ENCODE measurements around the gene SCAMP3.

The SCAMP3 gene

DNA sequence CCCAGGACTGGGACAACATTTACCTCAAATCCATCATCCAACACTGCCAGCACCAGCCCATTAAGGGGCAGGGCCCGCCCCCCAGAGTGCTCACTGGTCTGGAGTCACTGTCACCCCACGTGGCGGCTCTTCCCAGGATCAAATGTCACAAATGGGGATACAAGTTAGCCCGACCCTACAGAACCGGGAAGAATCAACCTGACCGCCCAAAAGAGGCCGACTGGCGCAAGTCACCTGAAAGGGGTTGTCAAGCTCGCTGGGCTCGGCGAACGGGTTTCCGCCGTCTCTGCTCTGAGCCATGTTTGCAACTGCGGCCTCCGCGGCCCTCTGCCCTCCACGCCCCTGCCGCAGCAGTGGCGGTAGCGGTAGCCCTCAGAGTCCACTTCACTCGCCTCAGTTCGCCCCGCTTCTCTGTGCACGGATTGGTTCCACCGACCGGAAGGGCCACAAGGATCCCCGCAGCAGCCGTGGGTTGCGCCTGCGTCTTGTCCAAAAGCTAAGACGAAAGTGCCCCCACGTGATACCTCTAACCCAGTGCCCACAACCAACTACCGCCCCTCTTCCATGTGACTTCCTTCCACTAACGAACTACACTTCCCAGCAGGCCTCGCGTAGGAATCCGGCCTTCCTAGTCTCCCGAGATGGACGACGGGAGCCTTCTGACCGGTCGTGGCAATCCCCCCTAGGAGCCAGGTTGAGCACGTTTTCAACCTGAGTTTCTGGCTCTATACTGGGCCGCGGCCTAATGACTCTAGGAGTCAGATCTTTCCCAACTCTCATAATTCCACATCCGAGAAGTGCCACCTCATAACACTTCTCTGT is at the start of gene SCAMP3:
SCAMP3 (minus strand) TSS at position 509 of the 822 bp plus-strand sequence; CDS start at position 300, 209 bp downstream.
- Mint-ChIP-seq H3K27ac (ENCODE audit: low read depth) (peak within 1 kb of the TSS; percentile 91), H3K4me1 (peaks cover 35% of the 10 kb centered on the region), H3K36me3 (ENCODE audit: insufficient read depth) (peaks cover 57% of the 10 kb centered on the region), H3K9me3 (no peaks in the 10 kb centered on the region), H3K4me3 (peak within 1 kb of the TSS; percentile 93), H3K27me3 (no peaks in the 10 kb centered on the region)
- DNase-seq (ENCODE audit: low spot score in 2 of 2) (peak; percentile 59 to 70), ATAC-seq (replicated peaks; ENCODE audit: extremely low read depth, poor library complexity, severe bottlenecking) (peak; percentile 99)

DNA sequence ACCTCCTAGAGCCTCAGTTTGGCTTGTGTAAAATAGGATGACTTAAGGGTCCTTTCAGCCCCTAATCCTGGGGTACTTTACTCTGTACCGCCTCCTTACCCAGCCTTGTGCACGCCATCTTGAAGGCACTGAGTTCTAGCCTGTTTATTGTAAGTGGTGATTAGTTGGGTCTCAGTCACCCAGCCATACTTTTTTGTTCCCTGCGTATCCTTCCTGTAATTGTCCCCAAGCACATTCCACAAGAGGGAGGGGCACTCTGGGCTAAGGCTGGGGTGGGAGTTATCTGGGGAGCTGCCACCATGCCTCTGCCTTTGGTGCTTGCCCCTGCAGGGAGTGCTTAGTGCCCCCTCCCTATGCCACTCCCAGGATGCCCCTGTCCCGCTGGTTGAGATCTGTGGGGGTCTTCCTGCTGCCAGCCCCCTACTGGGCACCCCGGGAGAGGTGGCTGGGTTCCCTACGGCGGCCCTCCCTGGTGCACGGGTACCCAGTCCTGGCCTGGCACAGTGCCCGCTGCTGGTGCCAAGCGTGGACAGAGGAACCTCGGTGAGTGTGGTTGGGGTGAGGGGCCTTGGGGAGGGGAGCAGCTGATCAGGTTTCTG is 47.4 kb upstream of the SCAMP3 start:
- Mint-ChIP-seq H3K36me3 (ENCODE audit: insufficient read depth) (peaks cover 19% of the 10 kb centered on the region), H3K9me3 (no peaks in the 10 kb centered on the region), H3K4me3 (peak overlapping the region; percentile 91), H3K4me1 (peaks cover 27% of the 10 kb centered on the region), H3K27ac (ENCODE audit: low read depth) (peak overlapping the region; percentile 97), H3K27me3 (no peaks in the 10 kb centered on the region)
- DNase-seq (ENCODE audit: low spot score in 2 of 2) (no peak), ATAC-seq (replicated peaks; ENCODE audit: extremely low read depth, poor library complexity, severe bottlenecking) (no peak)

DNA sequence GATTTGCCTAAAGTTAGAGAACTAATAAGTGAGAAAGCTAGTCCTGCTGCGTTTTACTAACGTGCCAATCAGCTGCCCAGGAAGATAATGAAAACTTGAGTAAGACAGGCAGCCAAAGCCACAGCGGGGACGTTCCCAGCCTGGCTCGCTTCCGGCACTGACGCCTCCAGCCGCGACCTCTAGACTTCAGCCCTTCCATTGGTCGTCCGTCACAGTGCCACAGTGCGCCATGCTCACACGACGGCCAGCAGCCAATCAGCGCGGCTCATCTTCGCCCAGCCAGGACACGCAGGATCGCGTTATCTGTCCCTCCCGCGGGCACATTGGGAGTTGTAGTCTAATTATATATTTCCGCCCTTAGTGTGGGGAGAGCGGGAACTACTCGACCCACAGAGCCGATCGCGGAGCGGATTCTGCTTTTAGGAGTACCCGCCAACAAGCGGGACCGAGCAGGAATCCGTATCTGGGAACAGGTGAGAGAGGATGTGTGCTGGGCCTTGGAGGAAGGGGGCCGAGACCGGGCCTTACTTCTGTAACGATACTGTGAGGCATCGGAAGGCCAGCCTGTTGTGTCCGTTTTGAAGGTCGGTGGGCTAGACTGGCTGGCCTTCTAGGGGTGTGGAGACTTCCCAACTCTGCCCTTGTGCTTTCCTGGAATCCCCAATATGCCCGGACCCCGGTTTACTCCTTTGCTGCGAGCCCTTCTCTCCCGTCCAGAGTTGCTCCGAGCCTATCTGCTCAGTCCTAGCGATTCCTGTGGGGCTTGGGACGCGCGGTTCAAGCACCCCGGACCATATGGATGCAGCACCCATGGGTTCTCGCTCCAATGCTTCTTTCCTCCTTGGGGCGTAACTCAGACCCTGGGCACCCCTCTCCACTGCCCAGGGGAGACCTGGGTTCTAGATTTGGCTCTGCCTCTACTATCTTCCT is 46.6 kb upstream of the SCAMP3 start, which contains the start of gene FDPS:
FDPS (plus strand) TSS at position 374 of the 930 bp plus-strand sequence. CDS start 924 bp downstream, outside the sequence.
- Mint-ChIP-seq H3K4me1 (peaks cover 27% of the 10 kb centered on the region), H3K36me3 (ENCODE audit: insufficient read depth) (peaks cover 16% of the 10 kb centered on the region), H3K27ac (ENCODE audit: low read depth) (peak within 1 kb of the TSS; percentile 97), H3K27me3 (no peaks in the 10 kb centered on the region), H3K9me3 (no peaks in the 10 kb centered on the region), H3K4me3 (peak within 1 kb of the TSS; percentile 91)
- peak; percentile 99 for ATAC-seq (replicated peaks; ENCODE audit: extremely low read depth, poor library complexity, severe bottlenecking)
- DNase-seq (ENCODE audit: low spot score in 2 of 2), result peak; percentile 85 to 96

DNA sequence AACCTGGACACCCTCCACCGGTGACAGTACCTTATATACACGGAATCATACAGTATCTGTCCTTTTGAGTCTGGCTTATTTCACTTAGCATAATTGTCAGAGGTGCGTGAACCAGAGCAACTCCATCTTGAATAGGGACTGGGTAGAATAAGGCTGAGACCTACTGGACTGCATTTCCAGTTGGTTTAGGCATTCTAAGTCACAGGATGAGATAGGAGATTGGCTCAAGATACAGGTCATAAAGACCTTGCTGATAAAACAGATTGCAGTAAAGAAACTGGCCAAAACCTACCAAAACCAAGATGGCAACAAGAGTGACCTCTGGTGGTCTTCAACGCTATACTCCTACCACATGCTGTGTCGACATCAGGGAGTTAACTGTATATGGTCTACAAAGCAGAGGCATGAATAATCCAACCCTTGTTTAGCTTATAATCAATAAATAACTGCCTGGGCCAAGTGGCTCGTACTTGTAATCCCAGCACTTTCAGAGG is 45.1 kb upstream of the SCAMP3 start:
- DNase-seq (ENCODE audit: low spot score in 2 of 2) (no peak), ATAC-seq (replicated peaks; ENCODE audit: extremely low read depth, poor library complexity, severe bottlenecking) (no peak)
- Mint-ChIP-seq H3K27ac (ENCODE audit: low read depth) (no peak overlapping the region), H3K4me1 (peaks cover 27% of the 10 kb centered on the region), H3K27me3 (no peaks in the 10 kb centered on the region), H3K36me3 (ENCODE audit: insufficient read depth) (peaks cover 14% of the 10 kb centered on the region), H3K4me3 (no peak overlapping the region), H3K9me3 (no peaks in the 10 kb centered on the region)

DNA sequence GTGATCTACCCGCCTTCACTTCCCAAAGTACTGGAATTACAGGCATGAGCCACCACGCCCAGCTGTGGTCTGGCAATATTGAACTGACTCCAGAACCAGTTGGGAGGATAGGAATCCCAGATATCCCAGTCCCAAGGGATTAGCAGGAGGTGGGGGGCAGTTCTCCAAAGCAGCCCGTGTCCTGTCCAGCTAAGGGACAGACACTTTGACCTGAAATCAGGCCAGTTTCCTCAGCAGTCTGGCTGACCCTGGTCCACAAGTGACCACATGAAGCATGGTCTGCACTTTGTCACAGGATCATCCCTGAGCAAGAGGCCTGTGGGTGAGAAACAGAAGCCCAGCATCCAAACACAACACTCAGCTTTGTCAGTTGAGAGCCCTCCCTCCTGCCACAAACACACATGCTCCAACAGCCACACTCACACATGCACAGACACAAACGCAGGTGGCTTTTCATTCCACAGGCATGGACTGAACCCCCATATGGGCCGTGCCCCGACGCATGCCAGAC is 43.8 kb upstream of the SCAMP3 start:
- H3K4me1 Mint-ChIP-seq, result peaks cover 23% of the 10 kb centered on the region
- H3K27ac Mint-ChIP-seq (ENCODE audit: low read depth), result no peak overlapping the region
- H3K9me3 Mint-ChIP-seq, result no peaks in the 10 kb centered on the region
- H3K27me3 Mint-ChIP-seq, result no peaks in the 10 kb centered on the region
- H3K36me3 Mint-ChIP-seq (ENCODE audit: insufficient read depth), result peaks cover 7% of the 10 kb centered on the region
- DNase-seq (ENCODE audit: low spot score in 2 of 2) (no peak), ATAC-seq (replicated peaks; ENCODE audit: extremely low read depth, poor library complexity, severe bottlenecking) (no peak)
- no peak overlapping the region for H3K4me3 Mint-ChIP-seq

DNA sequence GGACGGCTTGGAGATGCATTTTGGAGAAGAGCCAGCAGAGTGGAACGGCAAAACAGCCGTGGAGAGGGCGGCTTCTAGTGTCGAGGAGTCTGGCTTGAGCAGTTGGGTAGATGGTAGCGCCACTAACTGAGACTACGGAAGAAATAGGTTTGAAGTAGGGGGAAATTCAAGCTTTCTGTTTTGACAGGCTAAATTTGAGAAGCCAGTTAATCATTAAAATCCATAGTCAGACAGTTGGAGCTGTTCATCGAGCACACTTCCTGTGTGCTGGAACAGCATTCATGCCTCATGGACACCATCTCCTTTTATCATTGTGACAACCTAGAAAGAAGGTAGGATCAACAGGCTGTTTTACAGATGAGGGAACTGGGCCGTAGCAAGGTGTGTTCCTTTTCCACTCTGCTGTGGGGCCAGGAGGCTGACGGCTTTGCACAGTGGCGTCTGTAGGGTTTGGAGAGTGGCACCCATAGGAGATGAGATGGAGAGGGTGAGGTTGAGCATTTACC is 42.5 kb upstream of the SCAMP3 start:
- H3K9me3 Mint-ChIP-seq, result no peaks in the 10 kb centered on the region
- DNase-seq (ENCODE audit: low spot score in 2 of 2) (no peak), ATAC-seq (replicated peaks; ENCODE audit: extremely low read depth, poor library complexity, severe bottlenecking) (no peak)
- H3K4me3 Mint-ChIP-seq, result no peak overlapping the region
- H3K27ac Mint-ChIP-seq (ENCODE audit: low read depth), result no peak overlapping the region
- H3K4me1 Mint-ChIP-seq, result peaks cover 16% of the 10 kb centered on the region
- no peaks in the 10 kb centered on the region for H3K27me3 Mint-ChIP-seq
- H3K36me3 Mint-ChIP-seq (ENCODE audit: insufficient read depth), result peaks cover 7% of the 10 kb centered on the region

DNA sequence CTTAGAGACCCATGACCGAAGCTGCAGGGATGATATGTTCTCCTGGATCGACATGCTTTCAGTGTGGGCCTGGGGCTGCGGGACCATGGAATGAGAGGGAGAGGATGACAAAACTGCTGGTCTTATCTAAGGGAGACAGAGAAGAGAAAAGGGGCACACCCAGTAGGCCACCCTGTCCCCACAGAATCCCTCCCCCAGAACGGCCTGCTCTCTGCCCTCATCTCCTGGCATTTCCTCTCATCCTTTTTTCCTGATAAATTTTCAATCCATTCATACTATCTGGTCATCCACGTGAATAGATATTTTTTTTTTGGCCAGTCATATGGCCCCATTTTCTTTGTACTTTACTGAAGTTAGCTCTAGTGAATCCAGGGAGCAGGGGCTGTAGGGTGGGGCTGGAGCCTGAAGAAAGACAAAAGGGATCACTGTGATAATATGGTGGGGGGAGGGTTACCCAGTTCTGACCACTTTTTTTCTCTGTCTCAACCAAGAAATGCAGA is 39.2 kb upstream of the SCAMP3 start, which contains the start of gene PKLR:
PKLR (minus strand) TSS at position 97 of the 500 bp plus-strand sequence; CDS start at position 54, 43 bp downstream.
- Mint-ChIP-seq H3K27ac (ENCODE audit: low read depth) (no peak within 1 kb of the TSS), H3K27me3 (peaks cover 18% of the 10 kb centered on the region), H3K9me3 (no peaks in the 10 kb centered on the region), H3K36me3 (ENCODE audit: insufficient read depth) (peaks cover 1% of the 10 kb centered on the region), H3K4me1 (no peaks in the 10 kb centered on the region), H3K4me3 (no peak within 1 kb of the TSS)
- ATAC-seq (replicated peaks; ENCODE audit: extremely low read depth, poor library complexity, severe bottlenecking) (no peak), DNase-seq (ENCODE audit: low spot score in 2 of 2) (no peak)

DNA sequence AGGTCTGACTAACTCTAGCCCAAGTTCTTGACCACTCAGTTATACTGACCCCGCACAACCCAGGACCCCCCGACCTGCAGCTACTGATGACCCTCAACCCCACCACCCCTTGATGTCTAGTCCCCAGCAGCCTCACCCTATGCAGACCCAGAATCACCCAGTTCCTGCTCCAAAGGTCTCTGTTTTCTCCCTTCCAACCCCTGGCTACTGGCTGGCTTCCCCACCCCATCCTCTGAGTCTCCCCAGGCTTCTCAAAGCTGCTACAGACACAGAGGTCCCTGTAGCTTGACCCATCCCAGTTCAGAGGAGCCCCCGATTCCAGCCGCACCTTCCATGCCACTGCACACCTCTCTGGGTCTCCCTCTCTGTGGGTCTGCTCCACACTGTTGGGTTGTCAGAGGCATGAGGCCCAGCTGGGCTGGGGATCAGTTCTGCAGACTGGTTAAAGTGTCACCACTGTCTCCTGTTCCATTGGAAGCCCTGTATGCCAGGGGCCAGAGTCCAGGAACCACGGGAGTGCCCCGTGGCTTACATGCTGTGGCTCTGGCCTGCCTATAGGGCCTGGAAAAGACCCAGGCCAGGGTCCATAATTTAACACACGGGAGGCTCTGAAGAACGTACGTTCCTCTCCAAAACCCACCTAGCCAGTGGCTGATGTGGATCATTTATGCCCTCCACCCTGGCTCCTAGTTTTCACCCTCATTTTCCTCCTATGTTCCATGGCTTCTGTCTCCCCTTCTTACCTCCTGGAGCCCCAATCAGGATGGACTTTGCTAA is 38.6 kb upstream of the SCAMP3 start:
- Mint-ChIP-seq H3K36me3 (ENCODE audit: insufficient read depth) (peaks cover 1% of the 10 kb centered on the region), H3K4me1 (no peaks in the 10 kb centered on the region), H3K4me3 (no peak overlapping the region), H3K27me3 (peaks cover 25% of the 10 kb centered on the region), H3K27ac (ENCODE audit: low read depth) (no peak overlapping the region), H3K9me3 (no peaks in the 10 kb centered on the region)
- ATAC-seq (replicated peaks; ENCODE audit: extremely low read depth, poor library complexity, severe bottlenecking) (no peak), DNase-seq (ENCODE audit: low spot score in 2 of 2) (no peak)

DNA sequence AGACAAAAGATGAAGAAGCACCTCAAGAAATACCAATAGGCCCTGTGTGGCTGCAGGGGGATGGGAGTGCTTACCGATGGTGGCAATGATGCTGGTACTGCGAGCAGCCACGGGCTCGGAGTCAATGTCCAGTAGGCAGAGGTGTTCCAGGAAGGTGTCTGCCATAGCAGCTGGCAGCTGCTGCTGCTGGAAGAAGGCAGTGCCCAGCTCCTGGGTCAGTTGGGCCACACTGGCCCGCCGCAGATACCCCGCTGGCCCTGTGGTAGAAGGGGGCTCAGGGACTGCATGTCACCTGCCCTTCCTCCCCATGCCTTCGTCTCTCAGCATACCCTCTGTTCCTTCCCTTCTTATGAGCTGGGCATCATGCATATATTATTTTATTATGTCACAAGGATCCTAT is 37.9 kb upstream of the SCAMP3 start:
- no peak for ATAC-seq (replicated peaks; ENCODE audit: extremely low read depth, poor library complexity, severe bottlenecking)
- Mint-ChIP-seq H3K27ac (ENCODE audit: low read depth) (no peak overlapping the region), H3K27me3 (peaks cover 32% of the 10 kb centered on the region), H3K4me3 (no peak overlapping the region), H3K4me1 (peaks cover under 1% of the 10 kb centered on the region), H3K36me3 (ENCODE audit: insufficient read depth) (peaks cover 1% of the 10 kb centered on the region), H3K9me3 (no peaks in the 10 kb centered on the region)
- DNase-seq (ENCODE audit: low spot score in 2 of 2), result no peak

DNA sequence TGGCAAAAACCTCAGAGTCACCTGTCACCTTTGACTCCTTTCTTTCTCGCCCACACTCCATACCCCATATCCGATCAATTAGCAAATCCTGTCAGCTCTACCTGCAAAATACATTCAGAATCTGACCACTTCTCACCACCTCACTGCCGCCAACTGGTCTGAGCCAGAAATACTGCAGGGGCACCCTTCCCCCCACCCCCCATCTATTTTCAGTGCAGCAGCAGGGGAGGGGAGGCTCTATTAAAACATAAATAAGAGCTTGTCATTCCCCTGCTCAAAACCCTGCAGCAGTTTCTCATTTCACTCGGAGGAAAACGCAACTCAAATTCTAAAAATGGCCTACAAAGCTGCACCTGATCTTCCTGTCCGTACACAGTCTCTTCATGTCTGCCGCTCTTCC is 35.2 kb upstream of the SCAMP3 start:
- Mint-ChIP-seq H3K36me3 (ENCODE audit: insufficient read depth) (peaks cover 2% of the 10 kb centered on the region), H3K4me1 (peaks cover 5% of the 10 kb centered on the region), H3K27ac (ENCODE audit: low read depth) (no peak overlapping the region), H3K9me3 (no peaks in the 10 kb centered on the region), H3K27me3 (peaks cover 40% of the 10 kb centered on the region), H3K4me3 (no peak overlapping the region)
- DNase-seq (ENCODE audit: low spot score in 2 of 2), result no peak
- ATAC-seq (replicated peaks; ENCODE audit: extremely low read depth, poor library complexity, severe bottlenecking), result no peak

DNA sequence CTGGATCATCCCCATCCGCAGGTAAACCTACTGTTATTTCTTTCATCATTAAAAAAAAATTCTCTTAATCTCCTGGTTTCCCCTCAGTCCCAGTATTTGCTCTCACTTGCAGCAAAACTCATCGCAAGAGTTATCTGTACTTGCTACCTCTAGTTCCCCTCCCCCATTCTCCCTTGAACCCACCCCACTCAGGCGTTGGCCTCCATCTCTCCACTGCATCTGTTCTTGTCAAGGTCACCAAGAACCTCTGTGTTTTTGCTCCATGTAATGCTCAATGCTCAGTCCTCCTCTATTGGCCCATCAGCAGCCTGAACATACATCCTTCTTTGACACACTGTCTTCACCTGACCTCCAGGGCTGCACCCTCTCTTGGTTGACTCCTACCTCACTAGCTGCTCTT is 34.5 kb upstream of the SCAMP3 start:
- Mint-ChIP-seq H3K9me3 (no peaks in the 10 kb centered on the region), H3K36me3 (ENCODE audit: insufficient read depth) (peaks cover 2% of the 10 kb centered on the region), H3K4me1 (peaks cover 5% of the 10 kb centered on the region), H3K4me3 (no peak overlapping the region), H3K27ac (ENCODE audit: low read depth) (no peak overlapping the region), H3K27me3 (peaks cover 40% of the 10 kb centered on the region)
- ATAC-seq (replicated peaks; ENCODE audit: extremely low read depth, poor library complexity, severe bottlenecking) (no peak), DNase-seq (ENCODE audit: low spot score in 2 of 2) (no peak)

Data from central memory CD8-positive, alpha-beta T cell (primary cell).